ENCODE results near the gene PLSCR4. TPM values are rescaled to one million over a fixed set of nuclear protein-coding genes. Genes with fewer than 3 reads are reported as not detected.
A peak's percentile ranks its signal among the peaks of the same experiment; 100 is the strongest.

The PLSCR4 gene
- total RNA-seq, 1 experiment from 2014 or later, result 3.5 TPM

DNA sequence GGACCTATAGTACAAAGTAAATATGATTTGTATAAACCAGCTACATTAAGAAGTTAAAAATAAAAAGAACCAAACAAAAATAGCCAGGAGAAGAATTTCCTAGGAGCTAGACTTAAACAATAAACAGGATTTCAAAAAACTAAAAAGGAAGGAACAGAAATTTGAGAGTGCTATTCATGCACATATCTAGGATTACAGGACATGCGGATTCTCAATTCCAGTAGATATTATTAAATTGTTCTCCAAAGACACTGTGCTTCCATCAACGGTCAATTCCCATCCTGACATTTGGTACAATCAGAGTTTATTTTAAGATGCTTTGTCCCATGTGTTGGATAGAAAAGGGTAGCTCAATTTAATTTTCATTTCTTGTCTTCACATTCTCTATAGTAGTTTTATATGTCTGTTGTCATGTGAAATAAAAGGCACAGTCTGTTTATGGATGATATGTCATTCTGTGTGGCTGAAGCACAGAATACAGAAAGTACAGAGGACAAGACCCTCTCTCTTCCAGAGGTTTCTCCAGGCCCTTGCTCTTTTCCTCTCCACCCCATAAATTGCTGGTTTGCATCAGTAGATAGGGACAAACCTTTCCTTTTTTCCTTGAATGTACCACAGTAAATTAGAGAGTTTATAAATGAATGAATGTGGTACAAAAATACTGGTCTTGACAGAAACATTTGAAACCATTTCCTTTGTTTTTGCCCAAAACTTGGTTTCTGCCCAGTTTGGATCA, 93.4 kb downstream of the PLSCR4 start:
- intact Hi-C loops (cut with micrococcal nuclease; ENCODE audit: unreplicated experiment), result no loop called here
- ChIA-PET CTCF (interaction anchor here (1.1 to 2.0 kb wide), 2 partner anchors 32 to 92 kb away, joined by 6 to 7 read pairs; no protein-coding TSS in a partner anchor), POLR2A (interaction anchor here (0.6 kb wide), 1 partner anchor 24 kb away, joined by 3 read pairs; no protein-coding TSS in a partner anchor)
- Histone ChIP-seq H3K36me3 (ENCODE audit: control insufficient read depth, insufficient read depth, low read length) (no peaks in the 10 kb centered on the region; the same call in 1 of the 2 replicates), H3K4me1 (ENCODE audit: control insufficient read depth, insufficient read depth, low read length) (peaks cover 62% of the 10 kb centered on the region), H3K27me3 (ENCODE audit: control insufficient read depth, insufficient read depth, low read length) (no peaks in the 10 kb centered on the region), H3K4me3 (ENCODE audit: low read depth in 2 of 2, low read length in 2 of 2) (peak overlapping the region; percentile 77 to 93), H3K9me3 (ENCODE audit: control insufficient read depth, insufficient read depth, low read depth, low read length) (no peaks in the 10 kb centered on the region), H3K27ac (ENCODE audit: low read length) (peak overlapping the region; percentile 84)
- BruUV-seq (replicated peaks), result no TSS peak
- TF ChIP-seq, protein P1, sequence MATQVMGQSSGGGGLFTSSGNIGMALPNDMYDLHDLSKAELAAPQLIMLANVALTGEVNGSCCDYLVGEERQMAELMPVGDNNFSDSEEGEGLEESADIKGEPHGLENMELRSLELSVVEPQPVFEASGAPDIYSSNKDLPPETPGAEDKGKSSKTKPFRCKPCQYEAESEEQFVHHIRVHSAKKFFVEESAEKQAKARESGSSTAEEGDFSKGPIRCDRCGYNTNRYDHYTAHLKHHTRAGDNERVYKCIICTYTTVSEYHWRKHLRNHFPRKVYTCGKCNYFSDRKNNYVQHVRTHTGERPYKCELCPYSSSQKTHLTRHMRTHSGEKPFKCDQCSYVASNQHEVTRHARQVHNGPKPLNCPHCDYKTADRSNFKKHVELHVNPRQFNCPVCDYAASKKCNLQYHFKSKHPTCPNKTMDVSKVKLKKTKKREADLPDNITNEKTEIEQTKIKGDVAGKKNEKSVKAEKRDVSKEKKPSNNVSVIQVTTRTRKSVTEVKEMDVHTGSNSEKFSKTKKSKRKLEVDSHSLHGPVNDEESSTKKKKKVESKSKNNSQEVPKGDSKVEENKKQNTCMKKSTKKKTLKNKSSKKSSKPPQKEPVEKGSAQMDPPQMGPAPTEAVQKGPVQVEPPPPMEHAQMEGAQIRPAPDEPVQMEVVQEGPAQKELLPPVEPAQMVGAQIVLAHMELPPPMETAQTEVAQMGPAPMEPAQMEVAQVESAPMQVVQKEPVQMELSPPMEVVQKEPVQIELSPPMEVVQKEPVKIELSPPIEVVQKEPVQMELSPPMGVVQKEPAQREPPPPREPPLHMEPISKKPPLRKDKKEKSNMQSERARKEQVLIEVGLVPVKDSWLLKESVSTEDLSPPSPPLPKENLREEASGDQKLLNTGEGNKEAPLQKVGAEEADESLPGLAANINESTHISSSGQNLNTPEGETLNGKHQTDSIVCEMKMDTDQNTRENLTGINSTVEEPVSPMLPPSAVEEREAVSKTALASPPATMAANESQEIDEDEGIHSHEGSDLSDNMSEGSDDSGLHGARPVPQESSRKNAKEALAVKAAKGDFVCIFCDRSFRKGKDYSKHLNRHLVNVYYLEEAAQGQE (IDR thresholded peaks at IDR 0.05; ENCODE audit: insufficient read depth in 1 of 2, low read depth in 2 of 2, low read length in 1 of 2), result no peak
- TF ChIP-seq, protein P2, sequence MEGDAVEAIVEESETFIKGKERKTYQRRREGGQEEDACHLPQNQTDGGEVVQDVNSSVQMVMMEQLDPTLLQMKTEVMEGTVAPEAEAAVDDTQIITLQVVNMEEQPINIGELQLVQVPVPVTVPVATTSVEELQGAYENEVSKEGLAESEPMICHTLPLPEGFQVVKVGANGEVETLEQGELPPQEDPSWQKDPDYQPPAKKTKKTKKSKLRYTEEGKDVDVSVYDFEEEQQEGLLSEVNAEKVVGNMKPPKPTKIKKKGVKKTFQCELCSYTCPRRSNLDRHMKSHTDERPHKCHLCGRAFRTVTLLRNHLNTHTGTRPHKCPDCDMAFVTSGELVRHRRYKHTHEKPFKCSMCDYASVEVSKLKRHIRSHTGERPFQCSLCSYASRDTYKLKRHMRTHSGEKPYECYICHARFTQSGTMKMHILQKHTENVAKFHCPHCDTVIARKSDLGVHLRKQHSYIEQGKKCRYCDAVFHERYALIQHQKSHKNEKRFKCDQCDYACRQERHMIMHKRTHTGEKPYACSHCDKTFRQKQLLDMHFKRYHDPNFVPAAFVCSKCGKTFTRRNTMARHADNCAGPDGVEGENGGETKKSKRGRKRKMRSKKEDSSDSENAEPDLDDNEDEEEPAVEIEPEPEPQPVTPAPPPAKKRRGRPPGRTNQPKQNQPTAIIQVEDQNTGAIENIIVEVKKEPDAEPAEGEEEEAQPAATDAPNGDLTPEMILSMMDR (IDR thresholded peaks at IDR 0.05), result no peak
- TF ChIP-seq TCF7L2 (IDR thresholded peaks at IDR 0.05; ENCODE audit: low read depth, low read length), result no peak
- TF ChIP-seq POLR2AphosphoS5 (IDR thresholded peaks at IDR 0.05; ENCODE audit: low read depth, low read length), result no peak
- TF ChIP-seq SIN3A (IDR thresholded peaks at IDR 0.05; ENCODE audit: borderline replicate concordance, insufficient read depth, low read depth, low read length), result no peak
- in situ Hi-C loops (cut with HindIII; ENCODE audit: low pct_unique_long_range_greater_than_20kb, low sequenced_read_pairs), result no loop called here
- no peak for DNase-seq (ENCODE audit: low read depth, low spot score)
- ATAC-seq, result no peak

DNA sequence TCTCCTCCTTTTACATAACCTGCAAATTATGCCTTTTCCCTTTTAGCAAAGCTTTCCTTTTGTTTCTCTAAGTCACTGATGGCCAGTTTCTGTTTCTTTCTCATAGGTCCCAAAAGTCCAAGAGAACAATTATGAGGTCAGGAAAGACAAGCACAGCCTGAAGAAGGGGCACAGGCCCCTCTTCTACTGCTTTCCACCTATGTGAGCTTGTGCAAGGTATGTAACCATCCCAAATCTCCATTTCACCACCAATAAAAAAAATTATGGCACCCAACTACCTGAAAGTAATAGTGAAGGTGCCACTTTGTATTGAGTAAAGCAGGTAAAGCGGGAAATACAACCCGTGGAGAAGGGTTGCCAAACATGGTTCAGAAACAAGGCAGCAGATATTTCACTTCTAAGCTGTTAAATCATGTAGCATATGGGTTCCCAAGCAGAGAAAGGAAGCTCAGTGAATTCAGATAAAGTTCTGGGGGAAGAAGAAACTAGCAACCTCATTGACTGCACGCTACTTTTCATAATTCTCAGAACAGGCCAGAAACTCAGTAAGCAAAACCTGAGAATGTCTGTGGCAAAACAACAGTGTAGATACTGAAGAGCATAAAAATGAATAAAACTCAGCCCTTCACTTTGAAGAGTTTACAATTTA, 94.1 kb downstream of the PLSCR4 start:
- in situ Hi-C loops (cut with HindIII; ENCODE audit: low pct_unique_long_range_greater_than_20kb, low sequenced_read_pairs) (no loop called here), intact Hi-C loops (cut with micrococcal nuclease; ENCODE audit: unreplicated experiment) (no loop called here)
- DNase-seq (ENCODE audit: low read depth, low spot score) (no peak), ATAC-seq (no peak)
- TF ChIP-seq, protein P2 (IDR thresholded peaks at IDR 0.05), result no peak
- no peak for TF ChIP-seq TCF7L2 (IDR thresholded peaks at IDR 0.05; ENCODE audit: low read depth, low read length)
- TF ChIP-seq, protein P1 (IDR thresholded peaks at IDR 0.05; ENCODE audit: insufficient read depth in 1 of 2, low read depth in 2 of 2, low read length in 1 of 2), result no peak
- no peak for TF ChIP-seq SIN3A (IDR thresholded peaks at IDR 0.05; ENCODE audit: borderline replicate concordance, insufficient read depth, low read depth, low read length)
- TF ChIP-seq POLR2AphosphoS5 (IDR thresholded peaks at IDR 0.05; ENCODE audit: low read depth, low read length), result no peak
- CTCF ChIA-PET, result interaction anchor here (1.4 to 2.0 kb wide), 2 partner anchors 31 to 92 kb away, joined by 4 to 7 read pairs; no protein-coding TSS in a partner anchor
- no peaks in the 10 kb centered on the region for H3K9me3 ChIP-seq (ENCODE audit: control insufficient read depth, insufficient read depth, low read depth, low read length)
- peak overlapping the region; percentile 26 to 51 for H3K4me3 ChIP-seq (ENCODE audit: low read depth in 2 of 2, low read length in 2 of 2)
- no TSS peak for BruUV-seq (replicated peaks)
- POLR2A ChIA-PET, result interaction anchor here (0.6 kb wide), 1 partner anchor 24 kb away, joined by 3 read pairs; no protein-coding TSS in a partner anchor
- peak overlapping the region; percentile 84 for H3K27ac ChIP-seq (ENCODE audit: low read length)
- H3K27me3 ChIP-seq (ENCODE audit: control insufficient read depth, insufficient read depth, low read length), result no peaks in the 10 kb centered on the region
- H3K36me3 ChIP-seq (ENCODE audit: control insufficient read depth, insufficient read depth, low read length), result no peaks in the 10 kb centered on the region; the same call in 1 of the 2 replicates
- H3K4me1 ChIP-seq (ENCODE audit: control insufficient read depth, insufficient read depth, low read length), result peaks cover 58% of the 10 kb centered on the region
